Measurements from ENCODE around the gene GCFC2. TPM values are rescaled to one million over a fixed set of nuclear protein-coding genes. Genes with fewer than 3 reads are reported as not detected.
"Not testable (repeated sequence)": the region's sequence is repeated elsewhere in the genome, so short reads cannot be mapped to it uniquely, and the experiment has no call there.

Gene GCFC2
- total RNA-seq, 1 donor from 2014 or later, result 35.6 TPM

- DNase-seq (ENCODE audit: extremely low spot score in 2 of 2), result no peak
- TF ChIP-seq POLR2AphosphoS5 (IDR thresholded peaks at IDR 0.05; ENCODE audit: insufficient read depth in 1 of 2, low read depth in 1 of 2) (no peak), POLR2A (IDR thresholded peaks at IDR 0.05) (no peak), CTCF (IDR thresholded peaks at IDR 0.05) (no peak)
- Histone ChIP-seq H3K4me3 (no peak overlapping the region), H3K36me3 (no peaks in the 10 kb centered on the region), H3K27ac (no peak overlapping the region), H3K9me3 (no peaks in the 10 kb centered on the region), H3K4me1 (no peaks in the 10 kb centered on the region), H3K27me3 (no peaks in the 10 kb centered on the region)
- intact Hi-C loops (cut with DNase I), result no loop called here
Observed at GRCh38 chr2:75719616-75720015, 8.9 kb upstream of the GCFC2 start.

- Histone ChIP-seq H3K9me3 (no peaks in the 10 kb centered on the region), H3K4me3 (no peak overlapping the region), H3K4me1 (peaks cover under 1% of the 10 kb centered on the region), H3K27me3 (no peaks in the 10 kb centered on the region), H3K36me3 (no peaks in the 10 kb centered on the region), H3K27ac (no peak overlapping the region)
- DNase-seq (ENCODE audit: extremely low spot score in 2 of 2), result no peak
- no peak for TF ChIP-seq POLR2AphosphoS5 (IDR thresholded peaks at IDR 0.05; ENCODE audit: insufficient read depth in 1 of 2, low read depth in 1 of 2)
- TF ChIP-seq POLR2A (IDR thresholded peaks at IDR 0.05), result no peak
- TF ChIP-seq CTCF (IDR thresholded peaks at IDR 0.05), result no peak
- intact Hi-C loops (cut with DNase I), result no loop called here
Observed at GRCh38 chr2:75716406-75716805, 5.7 kb upstream of the GCFC2 start.

- H3K27me3 ChIP-seq; H3K36me3 ChIP-seq; H3K27ac ChIP-seq; DNase-seq (ENCODE audit: extremely low spot score in 2 of 2); intact Hi-C loops (cut with DNase I); H3K4me3 ChIP-seq; H3K9me3 ChIP-seq: not testable (repeated sequence)
- H3K4me1 ChIP-seq, result peaks cover 25% of the 10 kb centered on the region
Observed at GRCh38 chr2:75711590-75711989, 875 bp upstream of the GCFC2 start.

- intact Hi-C loops (cut with DNase I), result no loop called here
- peaks cover 0 to under 1% of the 10 kb centered on the region in 2 donors for H3K36me3 ChIP-seq
- peak overlapping the region; percentile 90 for H3K27ac ChIP-seq
- TF ChIP-seq CTCF (IDR thresholded peaks at IDR 0.05) (no peak), POLR2A (IDR thresholded peaks at IDR 0.05) (no peak), POLR2AphosphoS5 (IDR thresholded peaks at IDR 0.05; ENCODE audit: insufficient read depth in 1 of 2, low read depth in 1 of 2) (no peak)
- no peaks in the 10 kb centered on the region for H3K9me3 ChIP-seq
- no peaks in the 10 kb centered on the region for H3K27me3 ChIP-seq
- peaks cover 25% of the 10 kb centered on the region for H3K4me1 ChIP-seq
- peak overlapping the region; percentile 58 to 87 for H3K4me3 ChIP-seq
- DNase-seq (ENCODE audit: extremely low spot score in 2 of 2), result no peak
Observed at GRCh38 chr2:75710220-75710576, 517 bp downstream of the GCFC2 start.

GRCh38 chr2:75709297-75709696, 1.4 kb downstream of the GCFC2 start:
- intact Hi-C loops (cut with DNase I), result no loop called here
- no peak for DNase-seq (ENCODE audit: extremely low spot score in 2 of 2)
- TF ChIP-seq CTCF (IDR thresholded peaks at IDR 0.05), result no peak
- no peak for TF ChIP-seq POLR2A (IDR thresholded peaks at IDR 0.05)
- no peak for TF ChIP-seq POLR2AphosphoS5 (IDR thresholded peaks at IDR 0.05; ENCODE audit: insufficient read depth in 1 of 2, low read depth in 1 of 2)
- Histone ChIP-seq H3K4me3 (peak overlapping the region in 1 of 2 donors; percentile 58), H3K27ac (no peak overlapping the region), H3K27me3 (no peaks in the 10 kb centered on the region), H3K4me1 (peaks cover 25% of the 10 kb centered on the region), H3K36me3 (peaks cover 0 to 9% of the 10 kb centered on the region in 2 donors), H3K9me3 (no peaks in the 10 kb centered on the region)

- no peak overlapping the region for H3K27ac ChIP-seq
- no peak overlapping the region for H3K4me3 ChIP-seq
- TF ChIP-seq CTCF (IDR thresholded peaks at IDR 0.05) (no peak), POLR2A (IDR thresholded peaks at IDR 0.05) (no peak), POLR2AphosphoS5 (IDR thresholded peaks at IDR 0.05; ENCODE audit: insufficient read depth in 1 of 2, low read depth in 1 of 2) (no peak)
- H3K36me3 ChIP-seq, result peaks cover 0 to 21% of the 10 kb centered on the region in 2 donors
- H3K27me3 ChIP-seq, result no peaks in the 10 kb centered on the region
- intact Hi-C loops (cut with DNase I), result no loop called here
- H3K9me3 ChIP-seq, result no peaks in the 10 kb centered on the region
- no peak for DNase-seq (ENCODE audit: extremely low spot score in 2 of 2)
- H3K4me1 ChIP-seq, result peaks cover 25% of the 10 kb centered on the region
Observed at GRCh38 chr2:75707901-75708300, 2.8 kb downstream of the GCFC2 start.

Measured in vagina (tissue), 2 donors.